Measurements from ENCODE around the gene WDR6.

GRCh38 chr3:49017971-49018706 lies 10.9 kb downstream of the WDR6 start, which contains the start of gene DALRD3:
- no peak for TF ChIP-seq CTCF (IDR thresholded peaks at IDR 0.05; ENCODE audit: borderline replicate concordance, extremely low read depth, low read length, poor library complexity, severe bottlenecking)
- TF ChIP-seq EZH2 (IDR thresholded peaks at IDR 0.05; ENCODE audit: borderline replicate concordance, low read depth, low read length, severe bottlenecking), result no peak
